DMS79 (cell line): ENCODE results near the gene TFF1.

Experiments used
- DNase-seq: peaks from one replicate; lab custom pipeline; 2025; lab: John Stamatoyannopoulos, UW

The TFF1 gene

DNA sequence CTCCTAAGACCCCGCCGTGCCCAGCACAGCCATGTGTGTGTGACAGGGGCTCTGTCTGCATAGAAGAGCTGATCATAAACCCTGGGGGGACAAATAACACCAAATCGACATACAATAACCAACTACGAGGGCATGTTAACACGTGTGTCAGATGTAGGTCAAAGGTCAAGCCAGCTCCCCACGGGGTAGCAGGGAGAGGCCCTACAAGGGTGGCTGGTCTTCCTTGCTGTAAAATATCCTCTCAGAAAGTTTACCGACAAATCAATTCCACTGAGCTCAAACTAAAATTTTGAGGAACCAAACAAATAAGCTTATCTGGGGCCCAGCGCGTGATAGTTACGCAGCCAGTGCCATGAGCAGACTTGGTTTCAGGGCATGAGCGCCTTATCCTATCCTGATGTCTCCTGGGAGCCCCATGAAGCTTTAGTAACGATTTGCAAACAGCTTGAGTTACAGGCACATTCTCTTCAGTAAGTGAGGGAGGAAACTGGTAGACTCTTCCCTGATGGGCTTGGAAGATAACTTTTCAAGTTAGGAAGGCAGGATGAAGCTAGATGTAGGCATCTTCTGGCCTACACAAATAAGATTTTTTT lies 32.2 kb upstream of the TFF1 start:
- no peak for DNase-seq

DNA sequence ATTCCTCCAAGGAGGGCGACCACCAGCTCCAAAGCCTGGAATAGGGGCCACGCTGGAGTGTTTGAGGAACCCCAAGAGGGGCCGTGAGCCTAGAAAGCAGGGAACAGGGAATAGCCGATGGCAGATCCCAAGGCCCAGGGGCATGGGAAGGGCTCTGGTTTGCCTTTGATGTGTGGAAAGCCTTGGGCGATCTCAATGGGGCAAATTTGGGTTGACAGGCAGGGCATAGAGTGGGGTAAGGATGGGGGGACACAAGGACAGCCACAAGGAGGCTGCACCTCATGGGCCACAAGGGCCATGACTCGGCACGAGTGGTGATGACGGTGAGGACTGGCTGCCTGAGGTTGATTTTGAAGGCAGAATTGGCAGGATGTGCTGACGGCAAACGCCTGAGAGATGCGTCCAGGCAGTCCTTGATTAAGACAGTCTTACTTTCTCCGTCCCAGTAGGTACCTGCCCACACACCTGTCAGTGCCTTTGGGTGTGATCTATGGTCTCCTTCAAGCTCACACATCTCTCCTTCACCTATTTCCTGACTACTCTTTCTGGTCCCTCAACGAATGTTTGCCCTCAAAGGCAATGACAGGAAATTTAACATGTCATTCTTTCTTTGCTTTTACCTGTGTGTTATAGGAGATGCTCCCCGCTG lies 31.5 kb upstream of the TFF1 start:
- no peak for DNase-seq

DNA sequence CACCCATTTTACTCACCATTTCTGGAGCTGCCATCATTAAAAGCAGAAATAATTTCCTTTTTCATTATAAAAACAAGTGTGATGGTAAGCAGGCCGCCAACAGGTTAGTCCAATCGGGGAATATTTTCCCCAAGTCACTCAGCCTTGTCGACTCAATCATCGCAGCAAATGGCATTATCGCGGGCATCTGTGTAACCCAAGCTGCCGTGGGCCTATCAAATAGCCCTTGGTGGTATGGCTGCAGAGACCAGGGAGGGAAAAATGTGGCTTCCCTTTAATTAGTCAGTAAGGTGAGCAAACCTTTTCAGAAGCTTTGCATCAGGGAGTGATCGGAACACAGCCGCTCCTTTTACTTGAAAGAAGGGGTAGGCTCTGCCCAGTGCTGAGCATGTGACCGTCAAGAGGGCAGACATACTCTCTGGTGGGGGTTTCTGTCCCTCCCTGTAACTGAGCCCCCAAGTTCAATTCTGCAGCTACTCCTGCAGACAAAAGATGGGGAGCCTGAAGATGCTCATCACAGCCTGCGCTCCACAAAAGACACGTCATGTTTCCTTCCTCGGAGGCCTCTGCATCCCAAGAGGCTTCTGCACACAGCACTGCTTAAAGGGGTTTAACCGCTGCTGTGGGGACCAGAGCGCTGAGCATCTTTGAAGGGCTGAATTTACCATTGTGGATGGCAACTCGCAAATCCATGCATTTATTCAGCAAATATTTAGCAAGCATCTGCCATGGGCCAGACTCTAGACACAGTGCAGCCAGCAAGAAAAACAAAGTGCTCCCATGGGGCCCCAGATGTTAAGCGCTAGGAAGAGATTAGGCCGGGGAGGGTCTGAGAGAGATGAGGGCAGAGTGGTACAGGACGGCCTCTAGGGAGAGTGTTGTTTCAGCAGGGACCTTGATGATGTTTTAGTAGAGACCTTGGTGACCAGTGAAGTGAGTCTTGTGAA lies 30.7 kb upstream of the TFF1 start:
- DNase-seq = no peak

DNA sequence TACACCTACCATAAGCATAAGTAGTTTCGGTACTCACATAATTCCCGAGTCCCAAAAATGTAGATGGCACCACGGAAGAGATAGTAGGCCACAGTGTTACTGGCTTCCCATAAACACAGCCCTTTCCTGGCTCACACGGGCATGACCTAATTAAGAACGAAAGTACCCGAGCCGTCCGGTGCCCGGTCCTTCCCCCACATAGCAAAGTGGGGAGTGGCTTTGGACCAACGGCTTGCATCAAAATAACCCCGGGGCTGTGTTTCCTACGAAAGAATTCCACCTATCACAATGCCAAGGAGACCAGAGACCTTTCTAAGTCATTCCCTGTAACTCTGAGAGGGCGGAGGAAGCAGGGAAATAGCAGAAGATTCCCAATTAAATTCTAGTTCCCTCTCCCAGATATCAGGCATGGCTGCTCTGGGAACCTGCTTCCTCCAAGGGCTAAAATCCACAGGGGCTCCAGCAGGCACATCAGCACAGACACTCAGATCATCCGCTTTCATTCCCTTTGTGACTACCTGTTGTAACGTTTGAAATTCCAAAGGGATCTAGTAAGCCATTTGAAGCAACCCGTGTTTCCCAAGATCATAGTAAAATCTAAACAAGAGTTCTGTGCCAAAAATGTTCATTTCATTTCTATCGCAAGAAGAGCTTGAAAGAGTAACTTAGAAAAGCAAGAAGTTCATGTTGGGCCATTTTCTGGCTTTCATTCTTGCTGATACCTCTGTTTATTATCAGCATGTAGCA lies 29.7 kb upstream of the TFF1 start, which contains the start of gene TMPRSS3:
Gene TMPRSS3 (minus strand): TSS at position 148 of the 747 bp plus-strand sequence. CDS start 635 bp downstream, outside the sequence.
- DNase-seq = no peak

DNA sequence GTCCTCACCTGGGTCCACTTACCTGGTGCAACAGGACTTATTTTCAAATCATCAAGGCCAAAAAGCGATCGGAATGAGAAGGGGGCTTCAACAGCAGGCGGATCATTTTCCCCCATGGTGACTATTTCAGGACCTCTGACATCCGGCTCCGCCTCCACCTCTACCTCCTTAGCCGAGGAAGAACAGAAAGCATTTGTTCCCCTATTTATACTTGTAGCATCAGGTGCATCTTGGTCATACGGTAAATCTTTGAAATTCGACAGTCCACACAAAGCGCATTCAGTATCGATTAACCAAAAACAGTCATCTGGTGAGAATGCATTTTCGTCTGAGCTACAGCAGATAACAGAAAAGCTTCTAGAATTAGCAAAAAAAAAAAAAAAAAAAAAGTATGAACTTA lies 29.0 kb upstream of the TFF1 start:
- no peak for DNase-seq

DNA sequence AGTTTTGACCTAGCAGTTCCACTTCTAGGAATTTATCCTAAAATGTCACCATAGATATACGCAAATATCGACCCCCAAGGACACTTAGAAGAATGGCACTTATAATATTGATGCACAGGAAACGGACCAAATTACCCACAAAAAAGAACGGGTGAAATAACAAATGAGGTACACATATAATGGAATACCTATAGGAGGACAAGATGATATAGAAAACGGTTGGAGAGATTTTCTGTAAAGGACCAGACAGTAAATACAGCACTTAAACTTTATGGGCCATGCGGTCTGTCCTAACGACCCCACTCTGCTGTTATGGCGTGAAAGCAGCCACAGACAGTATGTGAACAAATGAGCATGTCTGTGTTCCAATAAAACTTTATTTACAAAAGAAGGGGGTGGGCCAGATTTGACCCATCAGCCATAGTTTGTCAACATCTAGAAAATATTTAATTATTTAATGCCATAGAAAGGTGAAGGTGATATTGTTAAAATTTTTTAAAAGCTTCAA lies 27.2 kb upstream of the TFF1 start:
- DNase-seq = no peak

DNA sequence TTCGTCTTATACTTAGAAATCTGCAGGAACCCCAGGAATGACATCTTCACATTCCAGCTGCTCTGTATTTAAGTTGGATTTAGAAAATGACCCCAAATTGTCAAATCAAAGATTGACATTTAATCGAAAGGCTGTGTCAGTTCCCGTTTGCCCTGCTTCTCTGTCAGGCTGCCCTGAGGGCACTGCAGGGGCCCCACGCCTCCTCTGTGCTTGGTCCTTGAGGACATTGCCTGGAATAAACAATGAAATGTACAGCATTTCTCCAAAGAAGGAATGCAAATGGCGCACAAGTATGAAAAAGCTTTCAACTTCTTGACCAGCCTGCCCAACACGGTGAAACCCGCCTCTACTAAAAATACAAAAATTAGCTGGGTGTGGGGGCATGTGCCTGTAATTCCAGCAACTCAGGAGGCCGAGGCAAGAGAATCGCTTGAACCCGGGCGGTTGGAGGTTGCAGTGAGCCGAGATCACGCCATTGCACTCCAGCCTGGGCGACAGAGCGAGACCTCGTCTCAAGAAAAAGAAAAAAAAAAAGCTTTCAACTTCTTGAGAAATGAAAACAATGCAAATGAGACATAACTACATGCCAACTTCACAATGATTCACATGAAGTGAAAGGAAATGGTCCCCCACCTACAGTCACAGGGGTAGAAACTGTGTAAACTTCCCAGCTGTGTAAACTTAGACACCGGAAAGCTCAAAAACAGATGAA lies 26.6 kb upstream of the TFF1 start:
- DNase-seq = no peak

DNA sequence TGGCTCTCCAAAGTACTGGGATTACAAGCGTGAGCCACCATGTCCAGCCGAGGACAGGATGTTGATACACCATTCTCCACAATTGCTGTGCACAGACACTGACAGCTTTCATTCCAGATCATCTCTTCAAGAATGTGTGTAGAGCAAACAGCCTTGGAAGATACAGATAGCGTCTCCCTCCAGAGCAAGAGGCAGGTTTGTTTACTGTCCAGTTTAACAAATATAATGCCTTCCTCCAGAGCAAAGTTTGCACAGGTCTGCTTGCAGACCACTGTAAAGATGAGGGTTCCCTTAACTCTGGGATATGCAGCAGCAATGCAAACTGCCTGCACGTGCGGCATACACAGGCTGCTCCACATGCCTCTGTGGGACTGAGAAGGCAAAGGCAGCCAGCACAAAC lies 25.0 kb upstream of the TFF1 start:
- no peak for DNase-seq

DNA sequence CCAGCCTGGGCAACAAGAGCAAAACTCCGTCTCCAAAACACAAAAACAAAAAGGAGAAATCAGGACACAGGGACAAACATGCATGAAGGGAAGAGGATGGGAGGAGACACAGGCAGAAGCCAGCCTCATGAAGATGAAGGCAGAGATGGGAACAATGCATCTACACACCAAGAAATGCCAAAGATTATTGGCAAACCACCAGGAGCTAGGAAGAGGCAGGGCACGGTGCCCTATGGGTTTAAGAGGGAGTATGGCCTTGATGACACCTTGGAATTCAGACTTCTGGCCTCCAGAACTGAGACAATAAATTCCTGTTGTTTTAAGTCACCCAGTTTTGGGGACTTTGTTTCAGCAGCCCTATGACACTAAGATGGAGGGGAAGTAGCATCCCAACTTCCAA lies 24.4 kb upstream of the TFF1 start:
- DNase-seq = no peak

DNA sequence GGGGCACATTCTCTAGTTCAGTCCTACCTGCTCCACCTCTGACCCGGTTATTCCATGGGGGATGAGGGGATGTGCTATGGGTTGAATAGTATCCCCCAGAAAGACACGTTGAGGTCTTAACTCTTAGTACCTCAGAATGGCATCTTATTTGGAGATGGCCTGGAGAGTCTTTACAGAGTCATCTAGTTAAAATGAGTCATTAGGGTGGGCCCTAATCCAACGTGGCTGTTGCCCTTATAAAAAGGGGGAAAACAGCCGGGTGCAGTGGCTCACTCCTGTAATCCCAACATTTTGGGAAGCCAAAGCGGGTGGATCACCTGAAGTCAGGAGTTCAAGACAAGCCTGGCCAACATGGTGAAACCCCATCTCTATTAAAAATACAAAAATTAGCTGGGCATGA lies 23.9 kb upstream of the TFF1 start:
- no peak for DNase-seq

DNA sequence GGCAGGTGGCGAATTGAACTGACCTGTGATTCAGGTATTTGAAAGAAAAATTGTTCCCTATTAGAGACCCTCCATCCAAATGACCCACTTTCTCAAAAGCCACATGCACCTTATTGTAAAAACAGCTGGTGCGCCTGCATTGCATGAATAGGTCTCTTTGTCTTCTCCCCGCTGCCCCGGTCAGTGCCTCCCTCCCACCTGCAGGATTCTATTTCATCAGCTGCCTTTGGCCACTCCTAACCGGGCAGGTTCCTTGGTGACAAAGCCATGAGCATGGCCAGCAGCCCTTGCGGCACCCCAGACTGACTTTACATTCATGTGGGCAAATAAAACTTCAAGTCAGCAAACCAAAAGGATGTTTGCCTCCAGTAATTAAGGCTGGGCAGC lies 23.1 kb upstream of the TFF1 start:
- DNase-seq = no peak

DNA sequence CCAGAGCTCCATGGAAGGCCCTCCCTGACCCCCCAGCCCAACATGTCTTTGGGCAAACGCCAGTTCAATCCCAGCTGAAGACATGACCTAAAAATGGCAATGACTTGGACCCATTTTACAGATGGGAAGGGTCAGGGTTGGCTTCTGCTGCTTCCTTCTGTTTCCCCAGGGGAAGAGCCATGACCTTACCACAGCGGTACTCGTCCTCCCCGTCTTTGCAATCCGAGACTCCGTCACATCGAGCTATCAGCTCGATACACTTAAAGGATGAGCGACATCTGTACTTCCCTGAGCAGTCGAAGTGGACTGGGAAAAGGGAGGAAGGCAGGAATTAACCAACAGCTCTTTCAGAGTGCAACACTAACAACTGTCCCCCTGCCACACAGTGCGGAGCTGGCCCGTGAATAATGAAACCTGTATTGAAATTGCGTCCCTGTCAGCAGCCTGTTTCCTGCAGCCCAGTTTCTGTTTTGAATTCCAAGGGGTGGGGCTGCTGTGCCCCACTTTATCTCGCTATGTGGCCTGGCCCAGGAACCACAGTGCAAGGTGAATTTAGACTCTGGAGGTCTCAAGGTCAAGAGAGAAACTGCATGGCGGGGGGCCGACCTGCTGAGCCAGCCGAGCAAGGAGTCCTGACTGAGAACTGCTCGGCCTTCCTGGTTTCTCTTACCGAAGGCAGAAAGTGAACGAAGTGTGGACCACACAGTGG lies 22.6 kb upstream of the TFF1 start:
- no peak for DNase-seq

DNA sequence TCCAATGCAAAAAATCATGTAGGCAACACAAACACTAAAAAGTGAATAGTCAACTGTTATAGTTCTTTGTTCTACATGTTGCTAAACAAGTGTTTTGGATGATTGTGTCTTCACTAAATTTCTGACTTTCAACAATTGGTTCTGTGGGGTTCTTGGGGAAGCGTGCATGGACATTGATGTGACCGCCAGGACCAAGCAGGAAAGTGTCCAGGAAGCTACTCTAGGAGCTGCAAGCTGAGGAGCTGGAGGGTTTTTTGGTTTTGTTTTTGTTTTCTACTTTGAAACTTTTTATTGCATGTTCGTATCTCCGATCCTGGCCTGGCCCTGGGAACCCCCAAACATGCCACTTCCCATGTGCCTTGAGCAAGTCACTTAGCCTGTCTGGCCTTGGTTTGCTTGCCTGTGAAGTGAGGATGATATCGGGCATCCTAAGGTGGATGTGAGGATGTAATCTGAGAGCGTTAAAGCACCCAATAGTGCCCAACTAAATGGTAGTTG lies 21.6 kb upstream of the TFF1 start:
- no peak for DNase-seq

DNA sequence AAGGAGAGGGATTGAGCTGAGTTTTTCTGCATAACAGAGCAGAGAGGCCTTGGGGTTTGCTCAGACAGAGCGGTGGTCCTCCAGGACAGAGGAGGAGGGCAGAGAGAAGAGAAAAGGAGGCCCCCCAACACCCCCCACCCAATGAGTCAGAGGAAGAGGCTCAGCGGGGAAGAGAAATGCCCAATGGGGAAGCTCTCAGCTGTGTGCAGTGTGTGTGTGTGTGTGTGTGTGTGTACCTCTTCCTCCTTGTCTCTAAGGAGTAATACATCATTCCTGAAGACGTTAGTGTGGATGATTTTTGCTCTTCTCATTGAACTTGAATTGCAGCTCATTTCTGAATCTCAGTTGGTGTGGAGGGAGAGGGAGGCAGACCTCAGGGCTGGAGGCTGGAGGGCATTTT lies 20.8 kb upstream of the TFF1 start:
- no peak for DNase-seq

DNA sequence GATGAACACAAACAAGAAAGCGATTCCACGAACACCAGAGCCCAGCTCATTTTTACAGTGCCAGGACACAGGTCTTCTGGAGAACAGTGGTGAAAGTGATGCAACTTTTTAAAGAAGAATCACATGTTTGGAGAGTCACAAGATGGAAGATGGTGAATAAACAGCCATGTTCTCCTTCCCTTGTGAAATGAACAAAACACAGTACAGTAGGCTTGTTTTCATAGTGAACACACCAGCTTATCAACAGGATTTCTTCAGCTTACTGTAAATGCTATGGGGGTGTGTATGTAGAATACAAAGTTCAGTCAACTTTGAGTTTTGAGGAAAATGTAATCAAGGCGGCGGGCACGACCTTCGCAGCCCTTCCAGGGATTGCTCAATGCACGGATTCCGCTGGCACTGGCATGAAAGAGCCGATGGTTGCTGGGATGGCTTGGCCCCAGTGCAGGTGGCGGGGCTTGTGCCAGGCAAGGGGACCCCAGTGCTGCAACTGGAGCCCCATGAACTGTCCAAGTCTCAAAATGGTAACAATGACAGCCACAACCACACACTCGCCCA lies 19.8 kb upstream of the TFF1 start:
- DNase-seq = no peak

DNA sequence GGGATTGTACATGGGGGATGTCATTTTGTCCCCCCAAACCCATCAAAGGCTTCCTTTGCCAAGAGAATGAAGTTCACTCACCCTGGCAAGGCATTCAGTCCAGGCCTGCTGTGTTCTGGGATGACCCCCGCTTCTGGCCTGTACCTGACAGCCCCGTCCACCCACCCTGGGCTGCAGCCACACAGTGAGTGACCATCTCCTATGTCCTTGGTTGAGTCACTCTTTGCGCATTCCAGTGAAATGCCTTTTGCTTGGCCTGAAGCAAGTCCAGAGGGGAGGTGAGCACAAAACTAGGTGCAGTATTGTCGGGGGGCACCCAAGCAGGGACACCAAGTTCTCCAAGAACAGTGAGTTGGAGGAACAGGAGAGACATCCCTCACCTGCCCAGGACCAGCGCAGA lies 19.3 kb upstream of the TFF1 start:
- DNase-seq = no peak

DNA sequence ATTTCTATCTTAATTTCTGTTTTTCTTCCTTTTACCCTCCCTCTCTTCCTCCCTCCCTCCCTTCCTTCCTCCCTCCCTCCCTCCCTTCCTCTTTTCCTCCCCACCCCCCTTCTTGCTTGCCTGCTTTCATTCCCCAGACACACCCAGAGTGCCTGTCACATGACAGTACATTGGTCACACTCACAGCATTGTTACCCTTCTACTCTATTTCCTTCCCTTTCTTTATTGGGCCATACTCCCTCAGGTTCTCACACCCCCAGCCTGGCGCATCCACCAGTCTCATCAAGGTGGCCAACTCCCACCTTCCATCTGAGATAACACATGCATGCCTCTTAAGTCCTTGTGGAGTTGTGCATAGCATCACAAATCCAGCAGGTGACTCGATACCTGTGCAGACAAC lies 18.7 kb upstream of the TFF1 start:
- DNase-seq = no peak

DNA sequence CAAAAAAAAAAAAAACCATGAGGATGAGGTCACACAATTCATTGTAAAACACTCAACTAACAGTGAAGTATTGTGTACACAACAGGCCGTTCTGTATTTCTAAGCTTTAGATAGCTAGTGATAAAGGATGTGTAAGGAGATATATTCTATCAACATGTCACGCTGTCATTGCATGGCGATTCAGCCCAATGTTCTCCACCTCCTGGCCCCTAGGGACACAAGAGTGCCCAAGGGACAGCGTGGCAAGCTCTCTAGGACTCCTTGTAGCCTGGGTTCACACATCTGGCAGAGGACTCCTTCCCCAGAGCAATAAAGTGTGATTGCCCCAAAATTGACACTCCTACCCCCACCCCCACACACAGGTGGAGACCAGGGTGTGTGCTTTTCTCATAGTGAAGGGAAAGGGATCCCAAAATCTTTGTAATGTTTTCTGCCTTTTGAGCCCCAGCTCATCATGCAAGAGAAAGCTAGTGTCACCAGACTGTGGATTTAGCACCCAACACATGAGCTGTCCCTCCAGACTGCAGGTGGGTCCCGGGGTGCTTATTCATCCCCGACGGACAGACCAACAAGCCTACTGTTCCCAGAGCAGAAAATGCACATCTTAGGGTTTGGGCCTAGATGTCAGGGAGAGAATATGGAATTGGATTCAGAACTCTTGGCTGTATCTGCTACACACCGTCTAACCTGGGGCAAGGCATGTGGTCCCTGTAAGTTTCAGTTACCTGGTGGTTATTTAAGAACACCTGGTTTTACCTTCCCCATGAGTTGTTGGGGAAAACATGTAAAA lies 18.0 kb upstream of the TFF1 start:
- DNase-seq = no peak

DNA sequence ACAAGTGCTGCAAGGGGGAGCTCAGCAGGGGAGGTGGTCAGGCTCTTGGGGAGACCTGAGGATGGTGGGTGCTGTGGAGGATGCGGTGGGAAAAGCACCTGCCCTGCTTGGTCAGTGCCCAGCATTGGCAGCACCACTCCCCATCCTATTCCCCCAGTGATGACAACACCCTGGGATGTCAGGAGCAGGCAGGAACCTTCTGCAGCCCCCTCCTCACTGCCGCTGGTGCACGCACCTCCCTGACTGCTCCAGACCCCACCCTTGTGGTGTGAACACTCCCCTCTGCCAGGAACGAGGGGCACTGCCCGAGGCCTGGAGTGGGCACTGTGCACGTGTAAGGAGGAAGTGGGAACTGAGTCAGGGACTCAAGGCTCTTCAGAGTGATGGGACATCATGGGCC lies 17.0 kb upstream of the TFF1 start:
- DNase-seq = no peak

DNA sequence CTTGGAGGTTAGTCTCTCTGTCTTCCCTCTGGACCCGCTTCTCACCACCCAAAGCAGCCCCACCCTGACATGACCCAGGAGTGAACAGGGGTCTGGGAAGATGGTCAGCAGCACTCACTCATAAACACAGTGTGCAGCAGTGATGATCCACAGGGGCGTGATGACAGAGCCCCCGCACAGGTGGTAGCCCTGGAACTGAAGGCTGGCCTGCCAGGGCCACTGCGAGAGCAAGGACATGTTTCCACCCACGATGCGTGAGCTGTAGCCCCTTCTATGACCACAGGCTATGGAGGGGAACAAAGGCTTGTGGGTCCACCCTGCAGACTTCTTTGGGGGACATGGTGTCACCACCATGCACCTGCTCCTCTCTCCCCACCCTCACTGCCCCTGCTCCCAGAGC lies 16.6 kb upstream of the TFF1 start:
- no peak for DNase-seq
